Sigmoid colon (tissue), 4 donors: ENCODE results near the gene RBP7.

ENCODE experiments used
- CTCF ChIP-seq, 4 experiments: fragments of 450-650 bp in 3 of 4; fragments of 200-600 bp in 1 of 4; IDR thresholded peaks; one replicate each; pipeline ENCODE4 v1.5.1; 2016 to 2019; ENCODE audit warnings: antibody characterized with exemption in 4 of 4, mild to moderate bottlenecking in 3 of 4, moderate library complexity in 2 of 4
- POLR2A ChIP-seq, 2 donors: fragments of 450-650 bp; IDR thresholded peaks; one replicate each; pipeline ENCODE4 v1.6.1; 2016; ENCODE audit warnings: antibody characterized with exemption in 2 of 2, mild to moderate bottlenecking in 2 of 2, moderate library complexity in 2 of 2
- POLR2AphosphoS5 ChIP-seq, 4 donors: sonication (generic); formaldehyde crosslinking; IDR thresholded peaks; one replicate each; pipeline ENCODE4 v1.6.1; 2017; ENCODE audit warnings: antibody characterized with exemption in 4 of 4

GRCh38 chr1:10025354-10025753 lies 28.3 kb downstream of the RBP7 start:
- no peak for TF ChIP-seq CTCF (IDR thresholded peaks at IDR 0.05)
- TF ChIP-seq POLR2A (IDR thresholded peaks at IDR 0.05), result no peak
- TF ChIP-seq POLR2AphosphoS5 (IDR thresholded peaks at IDR 0.05), result no peak
